Mesenchymal stem cell (in vitro differentiated cells and primary cell): ENCODE measurements around the gene OSBPL1A.

Source experiments
- DNase-seq: peaks from one replicate; pipeline ENCODE4 v3.0.0-alpha.2; 2013
- H2AFZ ChIP-seq: one replicate; pipeline ENCODE4 v1.6.1; 2013; ENCODE audit warnings: low read depth, mild to moderate bottlenecking, control low read depth, inconsistent platforms, low read length, moderate library complexity
- H2AK5ac ChIP-seq: 2 replicates; pipeline ENCODE4 v1.6.1; 2013; ENCODE audit warnings: low read length, moderate library complexity, mild to moderate bottlenecking, inconsistent platforms; ENCODE audit not compliant: severe bottlenecking
- H2BK120ac ChIP-seq: one replicate; pipeline ENCODE4 v1.6.1; 2013; ENCODE audit warnings: low read depth, mild to moderate bottlenecking, inconsistent platforms, low read length, moderate library complexity
- H2BK12ac ChIP-seq, 2 experiments: one replicate each; pipeline ENCODE4 v1.6.1; 2013; ENCODE audit warnings: inconsistent platforms in 2 of 2, low read length in 2 of 2, mild to moderate bottlenecking in 2 of 2, moderate library complexity in 2 of 2, control low read depth in 1 of 2
- H2BK15ac ChIP-seq: one replicate; pipeline ENCODE4 v1.6.1; 2013; ENCODE audit warnings: mild to moderate bottlenecking, low read depth, inconsistent platforms; ENCODE audit not compliant: poor library complexity, severe bottlenecking
- H2BK5ac ChIP-seq: 2 replicates; pipeline ENCODE4 v1.6.1; 2013; ENCODE audit warnings: low read depth, mild to moderate bottlenecking, low read length, control low read depth, inconsistent platforms; ENCODE audit not compliant: poor library complexity, severe bottlenecking
- H3K14ac ChIP-seq, 2 experiments: one replicate each; pipeline ENCODE4 v1.6.1; 2013; ENCODE audit warnings: inconsistent platforms in 2 of 2, low read length in 2 of 2, control low read depth in 1 of 2, mild to moderate bottlenecking in 1 of 2, moderate library complexity in 1 of 2
- H3K18ac ChIP-seq, 2 experiments: one replicate each; pipeline ENCODE4 v1.6.1; 2013; ENCODE audit warnings: inconsistent platforms in 2 of 2, low read length in 2 of 2, control low read depth in 1 of 2, low read depth in 1 of 2, mild to moderate bottlenecking in 1 of 2
- H3K23ac ChIP-seq, 2 experiments: one replicate each; pipeline ENCODE4 v1.6.1; 2013; ENCODE audit warnings: inconsistent platforms in 2 of 2, low read length in 2 of 2, mild to moderate bottlenecking in 2 of 2, moderate library complexity in 2 of 2, control low read depth in 1 of 2
- H3K27ac ChIP-seq: 2 replicates; pipeline ENCODE4 v1.5.1; 2013; ENCODE audit warnings: mild to moderate bottlenecking, moderate library complexity, low read length, control low read depth, inconsistent platforms; ENCODE audit not compliant: poor library complexity, severe bottlenecking
- H3K27me3 ChIP-seq, 2 experiments: 2 replicates each; pipeline versions ENCODE4 v1.6.1 to v1.7.0; 2013; ENCODE audit warnings: low read length in 2 of 2, mild to moderate bottlenecking in 2 of 2, moderate library complexity in 2 of 2, control low read depth in 1 of 2, inconsistent platforms in 1 of 2; ENCODE audit not compliant: control insufficient read depth in 1 of 2, insufficient read depth in 1 of 2
- H3K36me3 ChIP-seq, 2 experiments: 2 replicates each; pipeline versions ENCODE4 v1.6.1 to v1.7.0; 2013; ENCODE audit warnings: low read length in 2 of 2, control low read depth in 1 of 2, inconsistent platforms in 1 of 2, low read depth in 1 of 2, mild to moderate bottlenecking in 1 of 2; ENCODE audit not compliant: insufficient read depth in 2 of 2, control insufficient read depth in 1 of 2
- H3K4ac ChIP-seq, 2 experiments: one replicate each; pipeline ENCODE4 v1.6.1; 2013; ENCODE audit warnings: inconsistent platforms in 2 of 2, low read length in 2 of 2, mild to moderate bottlenecking in 2 of 2, moderate library complexity in 2 of 2, control low read depth in 1 of 2, low read depth in 1 of 2
- H3K4me1 ChIP-seq: 2 replicates; pipeline ENCODE4 v1.6.1; 2013; ENCODE audit warnings: low read depth, low read length, control low read depth; ENCODE audit not compliant: control insufficient read depth, insufficient read depth
- H3K4me2 ChIP-seq: 2 replicates; pipeline ENCODE4 v1.6.1; 2013; ENCODE audit warnings: low read length, mild to moderate bottlenecking, inconsistent platforms; ENCODE audit not compliant: poor library complexity, severe bottlenecking
- H3K4me3 ChIP-seq, 2 experiments: 2 replicates each; pipeline versions ENCODE4 v1.5.1 to v1.7.0; 2013; ENCODE audit warnings: low read length in 2 of 2, mild to moderate bottlenecking in 2 of 2, control low read depth in 1 of 2, low read depth in 1 of 2; ENCODE audit not compliant: insufficient read depth in 1 of 2
- H3K79me1 ChIP-seq: replicated peaks from 2 replicates; pipeline ENCODE4 v1.6.1; 2013; ENCODE audit warnings: mild to moderate bottlenecking, control low read depth, low read length, inconsistent platforms; ENCODE audit not compliant: poor library complexity, severe bottlenecking
- H3K9ac ChIP-seq: 2 replicates; pipeline ENCODE4 v1.7.0; 2013; ENCODE audit warnings: mild to moderate bottlenecking, low read length, moderate library complexity
- H3K9me3 ChIP-seq: 2 replicates; pipeline ENCODE4 v1.7.0; 2013; ENCODE audit warnings: mild to moderate bottlenecking, low read length; ENCODE audit not compliant: control insufficient read depth
- H4K8ac ChIP-seq: one replicate; pipeline ENCODE4 v1.6.1; 2013; ENCODE audit warnings: inconsistent platforms, mild to moderate bottlenecking, low read length, moderate library complexity
- H4K91ac ChIP-seq: one replicate; pipeline ENCODE4 v1.6.1; 2013; ENCODE audit warnings: mild to moderate bottlenecking, low read length, inconsistent platforms
- WGBS: methylation state at CpG from one replicate; pipeline ENCODE4 v1.1.7; 2013; ENCODE audit warnings: mixed read lengths; 5-methylcytosine and 5-hydroxymethylcytosine counted together

Gene OSBPL1A

DNA sequence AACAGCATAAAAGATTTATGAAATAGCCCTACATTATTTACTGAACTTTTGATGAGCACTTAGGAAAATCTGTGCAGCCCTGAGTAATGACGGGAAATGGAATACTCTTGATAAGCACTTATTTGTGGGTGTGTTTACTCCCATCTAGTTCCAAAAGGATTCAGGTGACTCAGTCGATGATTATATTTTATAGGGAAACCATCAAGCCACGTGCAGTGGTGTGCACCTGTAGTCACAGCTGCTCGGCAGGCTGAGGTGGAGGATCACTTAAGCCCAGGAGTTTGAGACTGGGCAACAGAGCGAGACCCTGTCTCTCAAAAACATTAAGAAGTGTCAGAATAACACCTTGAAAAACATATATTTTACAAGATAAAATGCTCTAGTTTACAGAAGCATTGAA is 166.9 kb downstream of the OSBPL1A start:
- no peaks in the 10 kb centered on the region for H3K4me1 ChIP-seq
- H3K4me2 ChIP-seq, result no peak overlapping the region
- H2AK5ac ChIP-seq, result no peak overlapping the region
- no peak overlapping the region for H4K8ac ChIP-seq
- H3K4me3 ChIP-seq, result no peak overlapping the region
- H3K23ac ChIP-seq, result no peak overlapping the region
- no peak overlapping the region for H4K91ac ChIP-seq
- no peak overlapping the region for H2BK5ac ChIP-seq
- no peak overlapping the region for H2BK12ac ChIP-seq
- H3K14ac ChIP-seq, result no peak overlapping the region
- H3K79me1 ChIP-seq, result peaks cover 2% of the 10 kb centered on the region
- H3K9ac ChIP-seq, result no peak overlapping the region
- H3K27ac ChIP-seq, result no peak overlapping the region
- H2BK15ac ChIP-seq, result no peak overlapping the region
- peaks cover 0 to 20% of the 10 kb centered on the region in 2 experiments for H3K36me3 ChIP-seq
- no peak overlapping the region for H2AFZ ChIP-seq
- 97% methylated on average over 4 of the region's 5 CpGs for WGBS
- H3K9me3 ChIP-seq, result no peaks in the 10 kb centered on the region
- H3K4ac ChIP-seq, result no peak overlapping the region
- H2BK120ac ChIP-seq, result no peak overlapping the region
- H3K27me3 ChIP-seq, result no peaks in the 10 kb centered on the region
- DNase-seq, result no peak
- H3K18ac ChIP-seq, result no peak overlapping the region

DNA sequence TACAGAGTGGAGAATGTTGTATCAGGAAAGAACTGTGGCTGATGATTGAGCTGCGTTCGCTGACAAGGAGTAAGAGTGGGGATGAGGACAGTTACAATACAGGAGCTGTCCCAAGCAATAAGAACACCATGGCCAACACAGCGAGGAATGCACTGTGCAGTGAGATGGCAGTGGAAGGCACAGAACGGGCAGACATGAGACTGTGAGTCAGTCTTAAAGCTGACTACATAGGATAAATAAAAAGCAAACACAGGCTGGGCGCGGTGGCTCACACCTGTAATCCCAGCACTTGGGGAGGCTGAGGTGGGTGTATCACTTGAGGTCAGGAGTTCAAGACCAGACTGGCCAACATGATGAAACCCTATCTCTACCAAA is 169.0 kb downstream of the OSBPL1A start:
- no peak for DNase-seq
- Histone ChIP-seq H2BK5ac (no peak overlapping the region), H4K91ac (no peak overlapping the region), H4K8ac (peak overlapping the region; percentile 30), H2AFZ (no peak overlapping the region), H3K4me3 (no peak overlapping the region), H3K14ac (peak overlapping the region in 1 of 2 experiments; percentile 18), H2BK12ac (peak overlapping the region in 1 of 2 experiments; percentile 71), H3K79me1 (peaks cover 2% of the 10 kb centered on the region), H2BK120ac (no peak overlapping the region), H3K18ac (peak overlapping the region in 1 of 2 experiments; percentile 73), H3K4me2 (no peak overlapping the region), H2AK5ac (no peak overlapping the region), H3K9ac (no peak overlapping the region), H2BK15ac (no peak overlapping the region), H3K4me1 (no peaks in the 10 kb centered on the region), H3K27me3 (no peaks in the 10 kb centered on the region), H3K9me3 (no peaks in the 10 kb centered on the region), H3K36me3 (peaks cover 0 to 18% of the 10 kb centered on the region in 2 experiments), H3K27ac (no peak overlapping the region), H3K23ac (no peak overlapping the region), H3K4ac (no peak overlapping the region)
- WGBS, result 94% methylated on average over 6 of the region's 6 CpGs

DNA sequence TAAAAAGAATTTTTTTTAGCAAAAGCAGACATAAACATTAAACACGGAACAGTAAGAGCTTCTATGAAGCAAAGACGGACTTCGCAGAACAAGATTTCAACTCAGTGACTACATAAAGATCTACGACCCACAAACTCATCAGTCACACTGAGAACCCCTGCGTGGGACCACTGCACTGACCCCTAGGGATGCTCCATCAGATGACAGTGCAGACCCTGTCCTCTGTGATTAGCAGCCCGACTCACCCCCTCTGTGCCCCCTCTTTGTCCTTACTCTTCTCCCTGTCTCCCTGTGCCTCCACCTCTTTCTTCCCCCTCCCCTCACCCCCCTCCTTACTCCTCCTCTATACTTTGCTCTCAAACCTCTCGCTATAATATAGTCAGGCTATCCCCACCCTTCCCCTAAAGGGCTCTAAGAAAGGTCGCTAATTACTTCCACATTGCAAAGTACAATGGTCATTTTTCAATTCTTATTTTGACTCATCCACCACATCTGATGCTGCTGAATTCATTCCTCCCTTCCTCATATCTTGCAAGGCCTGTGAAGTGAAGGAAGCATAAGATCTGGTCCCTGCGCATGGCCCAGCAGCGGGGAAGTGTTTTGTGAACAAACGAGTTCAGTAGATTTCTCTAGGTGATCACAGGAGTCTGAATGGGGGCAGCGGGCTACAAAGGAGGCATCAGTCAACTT is 169.5 kb downstream of the OSBPL1A start:
- Histone ChIP-seq H4K91ac (no peak overlapping the region), H3K79me1 (peaks cover 2% of the 10 kb centered on the region), H2AK5ac (no peak overlapping the region), H3K36me3 (peaks cover 0 to 24% of the 10 kb centered on the region in 2 experiments), H3K4me3 (no peak overlapping the region), H3K4me1 (no peaks in the 10 kb centered on the region), H3K27ac (no peak overlapping the region), H3K14ac (no peak overlapping the region), H4K8ac (peak overlapping the region; percentile 30), H2AFZ (no peak overlapping the region), H3K18ac (no peak overlapping the region), H3K4ac (no peak overlapping the region), H2BK120ac (no peak overlapping the region), H3K4me2 (no peak overlapping the region), H3K27me3 (no peaks in the 10 kb centered on the region), H3K23ac (no peak overlapping the region), H3K9me3 (no peaks in the 10 kb centered on the region), H2BK12ac (no peak overlapping the region), H2BK15ac (no peak overlapping the region), H2BK5ac (no peak overlapping the region), H3K9ac (no peak overlapping the region)
- DNase-seq, result peak; percentile 24
- 93% methylated on average over 12 of the region's 12 CpGs for WGBS

DNA sequence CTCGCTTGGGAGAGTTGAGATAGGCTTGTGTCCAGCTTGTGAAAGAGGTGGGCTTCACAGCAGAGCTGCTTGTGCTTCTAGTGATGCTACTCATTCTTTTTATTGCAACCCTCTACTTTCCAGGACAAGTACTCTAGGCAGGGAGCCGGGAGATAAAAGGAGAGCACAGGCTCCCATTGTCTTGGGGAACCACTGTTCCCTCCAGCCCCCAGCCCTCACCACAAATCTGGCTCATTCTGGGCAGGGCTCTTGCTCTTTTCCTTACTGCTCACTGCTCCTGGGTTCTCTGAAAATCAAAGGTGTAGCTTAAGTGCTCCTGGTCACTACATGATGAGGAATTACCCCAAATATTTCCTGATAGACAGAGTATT is 177.3 kb downstream of the OSBPL1A start:
- no peak overlapping the region for H2BK12ac ChIP-seq
- no peak for DNase-seq
- H3K14ac ChIP-seq, result no peak overlapping the region
- H3K23ac ChIP-seq, result no peak overlapping the region
- 80% methylated on average over 1 of the region's 2 CpGs for WGBS
- no peak overlapping the region for H2AFZ ChIP-seq
- H3K9ac ChIP-seq, result no peak overlapping the region
- H2BK120ac ChIP-seq, result no peak overlapping the region
- H3K18ac ChIP-seq, result no peak overlapping the region
- no peak overlapping the region for H4K8ac ChIP-seq
- no peak overlapping the region for H3K4me2 ChIP-seq
- no peak overlapping the region for H2AK5ac ChIP-seq
- no peaks in the 10 kb centered on the region for H3K9me3 ChIP-seq
- no peak overlapping the region for H2BK15ac ChIP-seq
- H3K36me3 ChIP-seq, result peaks cover 0 to 41% of the 10 kb centered on the region in 2 experiments
- no peaks in the 10 kb centered on the region for H3K27me3 ChIP-seq
- no peaks in the 10 kb centered on the region for H3K79me1 ChIP-seq
- no peak overlapping the region for H2BK5ac ChIP-seq
- H3K4ac ChIP-seq, result no peak overlapping the region
- H3K4me3 ChIP-seq, result no peak overlapping the region
- H3K27ac ChIP-seq, result no peak overlapping the region
- no peaks in the 10 kb centered on the region for H3K4me1 ChIP-seq
- no peak overlapping the region for H4K91ac ChIP-seq
